BJ (cell line): ENCODE results near the gene CCDC160. TPM values are rescaled to one million over a fixed set of nuclear protein-coding genes. Genes with fewer than 3 reads are reported as not detected.
A peak's percentile ranks its signal among the peaks of the same experiment; 100 is the strongest.

ENCODE experiments used
- CTCF ChIA-PET: fragments of 350-600 bp; formaldehyde crosslinking; extraction: SDS; loops from one replicate; lab custom pipeline; 2021; ENCODE audit warnings: antibody characterized with exemption, inconsistent platforms; lab: Yijun Ruan, JAX
- POLR2A ChIA-PET: fragments of 300-600 bp; sonication (Branson Sonifier 250); formaldehyde crosslinking; extraction: SDS; loops from one replicate; lab custom pipeline; 2021; ENCODE audit warnings: antibody characterized with exemption; lab: Charles Lee
- DNase-seq: peaks from one replicate; pipeline ENCODE4 v3.0.0-alpha.2; 2011; ENCODE audit warnings: low read depth
- H3K27me3 ChIP-seq: 2 replicates; pipeline ENCODE4 v1.6.0; 2011; ENCODE audit warnings: low read length; ENCODE audit not compliant: control insufficient read depth, insufficient read depth
- H3K36me3 ChIP-seq: 2 replicates; pipeline ENCODE4 v1.5.1; 2011; ENCODE audit warnings: low read length; ENCODE audit not compliant: control insufficient read depth, insufficient read depth
- H3K4me3 ChIP-seq: 2 replicates; pipeline ENCODE4 v1.5.1; 2011; ENCODE audit warnings: low read depth, mild to moderate bottlenecking, control low read depth, low read length
- CTCF ChIP-seq: IDR thresholded peaks from 2 replicates; pipeline ENCODE4 v1.5.1; 2011; ENCODE audit warnings: low read depth, mild to moderate bottlenecking, control low read depth, inconsistent platforms, low read length, moderate library complexity; ENCODE audit not compliant: insufficient read depth
- polyA minus RNA-seq: library from RNA; depleted of rRNA, polyadenylated mRNA; stranded (reverse); fragments of >200 nt; gene quantifications from 2 replicates; pipeline ENCODE4 v1.2.3, GENCODE V29; 2011; rRNA and poly(A)+ RNA removed
- polyA plus RNA-seq: library from polyadenylated mRNA; depleted of rRNA; stranded (reverse); fragments of >200 nt; gene quantifications from 2 replicates; pipeline ENCODE4 v1.2.3, GENCODE V29; 2011; rRNA removed

Gene CCDC160
- polyA plus RNA-seq = not detected in 2 replicates
- polyA minus RNA-seq = not detected in 2 replicates

GRCh38 chrX:134236626-134237614 is at the start of gene CCDC160:
Gene CCDC160, plus strand, starts transcription at chrX:134237182. Its CDS starts 7,619 bp downstream, at chrX:134244801.
- no peaks in the 10 kb centered on the region for H3K27me3 ChIP-seq
- no peaks in the 10 kb centered on the region for H3K36me3 ChIP-seq
- TF ChIP-seq CTCF = no peak
- no peak for DNase-seq
- ChIA-PET CTCF (no interaction called here), POLR2A (no interaction called here)
- H3K4me3 ChIP-seq = peak within 1 kb of the TSS; percentile 36

GRCh38 chrX:134191281-134191680 is 45.7 kb upstream of the CCDC160 start:
- ChIA-PET CTCF (no interaction called here), POLR2A (no interaction called here)
- H3K4me3 ChIP-seq = no peak overlapping the region
- TF ChIP-seq CTCF = no peak
- H3K36me3 ChIP-seq = no peaks in the 10 kb centered on the region
- DNase-seq = no peak
- H3K27me3 ChIP-seq = no peaks in the 10 kb centered on the region

GRCh38 chrX:134194915-134195314 is 42.1 kb upstream of the CCDC160 start:
- H3K27me3 ChIP-seq = no peaks in the 10 kb centered on the region
- ChIA-PET POLR2A (no interaction called here), CTCF (no interaction called here)
- DNase-seq = no peak
- H3K4me3 ChIP-seq = no peak overlapping the region
- H3K36me3 ChIP-seq = no peaks in the 10 kb centered on the region
- no peak for TF ChIP-seq CTCF

- CTCF ChIA-PET = no interaction called here
Observed at GRCh38 chrX:134202561-134202960, 34.4 kb upstream of the CCDC160 start.

More at GRCh38 chrX:134202561-134202960, 34.4 kb upstream of the CCDC160 start:
- POLR2A ChIA-PET = no interaction called here
- no peaks in the 10 kb centered on the region for H3K36me3 ChIP-seq
- no peak for TF ChIP-seq CTCF
- no peak overlapping the region for H3K4me3 ChIP-seq
- no peak for DNase-seq
- no peaks in the 10 kb centered on the region for H3K27me3 ChIP-seq
